Activated T-cell treated with anti-CD3 and anti-CD28 coated beads for 1 hour (primary cell): ENCODE data around the gene TTC39C.
A peak's percentile ranks its signal among the peaks of the same experiment; 100 is the strongest.

Experiments
- DNase-seq: peaks from one replicate; pipeline ENCODE4 v3.0.0-alpha.2; 2020; ENCODE audit warnings: low read depth

TTC39C gene

DNA sequence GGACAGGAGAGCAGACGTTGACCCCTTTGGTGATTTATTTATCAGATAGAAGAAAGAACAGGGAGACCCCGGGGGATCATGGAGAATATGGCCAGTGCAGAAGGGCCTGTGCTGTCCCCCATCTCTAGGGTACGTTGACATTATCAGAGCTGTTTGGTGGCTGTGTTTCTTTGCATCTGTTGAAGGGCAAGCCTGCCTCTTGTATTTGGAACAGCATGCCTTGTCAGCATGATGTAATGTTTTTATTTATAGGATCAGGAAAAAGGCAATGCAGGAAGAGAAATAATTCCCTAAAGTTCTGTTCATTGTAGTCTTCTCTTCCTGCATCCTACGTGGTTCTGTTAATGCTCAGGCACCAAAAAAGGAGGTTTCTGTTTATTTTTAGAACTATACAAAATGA lies 74.5 kb downstream of the TTC39C start:
- DNase-seq: no peak

DNA sequence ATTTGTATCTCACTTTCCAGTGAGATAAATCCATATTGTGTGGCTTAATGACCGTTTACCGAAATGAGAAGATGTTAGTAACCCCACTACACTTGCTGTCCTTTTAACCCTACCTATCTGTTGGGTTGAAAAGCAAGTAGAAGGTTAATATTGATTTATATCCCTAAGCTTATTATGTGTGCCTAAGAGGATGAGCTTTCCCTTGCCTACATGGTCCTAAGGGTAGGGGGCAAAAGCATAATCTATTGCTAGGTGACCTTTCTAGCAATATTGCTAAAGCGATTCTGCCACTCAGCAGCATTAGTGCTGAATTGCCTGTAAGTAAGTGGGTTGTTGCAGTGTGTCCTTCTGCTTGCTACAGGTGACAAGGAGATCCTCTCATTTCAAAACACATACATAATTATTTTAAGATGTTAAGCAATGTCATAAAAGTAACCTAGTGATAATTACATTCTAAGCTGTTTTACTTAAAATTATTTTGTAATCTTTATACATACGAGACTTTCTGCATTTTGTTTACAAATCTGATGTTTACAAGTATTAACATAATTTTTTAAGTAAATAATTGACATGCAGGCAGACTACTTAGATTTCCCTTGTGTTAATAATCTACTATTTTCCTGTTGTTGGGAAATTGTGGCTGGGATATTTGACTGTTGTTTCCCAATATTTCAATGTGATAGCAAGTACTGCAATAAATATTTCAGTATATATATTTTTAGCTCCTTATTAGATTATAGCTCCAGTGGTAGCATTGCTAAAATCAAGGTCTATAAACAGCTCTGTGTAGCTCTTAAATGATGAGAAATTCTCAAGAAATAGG lies 75.2 kb downstream of the TTC39C start:
- DNase-seq: no peak

DNA sequence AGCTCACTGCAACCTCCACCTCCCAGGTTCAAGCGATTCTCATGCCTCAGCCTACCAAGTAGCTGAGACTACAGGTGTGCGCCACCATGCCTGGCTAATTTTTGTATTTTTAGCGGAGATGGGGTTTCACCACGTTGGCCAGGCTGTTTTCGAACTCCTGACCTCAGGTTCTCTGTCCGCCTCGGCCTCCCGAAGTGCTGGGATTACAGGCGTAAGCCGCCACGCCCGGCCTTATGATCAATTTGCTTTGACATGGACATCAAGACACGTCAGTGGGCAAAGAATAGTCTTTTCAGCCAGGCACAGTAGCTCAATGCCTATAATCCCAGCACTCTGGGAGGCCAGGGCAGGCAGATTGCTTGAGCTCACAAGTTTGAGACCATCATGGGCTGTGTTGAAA lies 76.3 kb downstream of the TTC39C start:
- DNase-seq: no peak

DNA sequence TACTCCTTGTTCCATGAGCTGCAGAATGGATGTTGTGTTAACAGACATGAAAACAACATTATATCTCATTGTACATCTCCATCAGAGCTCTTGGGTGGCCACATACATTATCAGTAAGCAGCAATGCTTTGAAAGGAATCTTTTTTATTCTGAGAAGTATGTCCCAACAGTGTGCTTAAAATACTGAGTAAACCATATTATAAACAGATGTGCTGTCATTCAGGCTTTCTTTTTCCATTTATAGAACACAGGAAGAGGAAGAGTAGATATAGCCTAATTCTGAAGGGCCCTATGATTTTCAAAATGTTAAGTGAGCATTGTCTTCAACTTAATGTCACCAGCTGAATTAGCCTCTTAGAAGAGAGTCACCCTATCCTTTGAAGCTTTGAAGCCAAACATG lies 80.0 kb downstream of the TTC39C start:
- no peak for DNase-seq

DNA sequence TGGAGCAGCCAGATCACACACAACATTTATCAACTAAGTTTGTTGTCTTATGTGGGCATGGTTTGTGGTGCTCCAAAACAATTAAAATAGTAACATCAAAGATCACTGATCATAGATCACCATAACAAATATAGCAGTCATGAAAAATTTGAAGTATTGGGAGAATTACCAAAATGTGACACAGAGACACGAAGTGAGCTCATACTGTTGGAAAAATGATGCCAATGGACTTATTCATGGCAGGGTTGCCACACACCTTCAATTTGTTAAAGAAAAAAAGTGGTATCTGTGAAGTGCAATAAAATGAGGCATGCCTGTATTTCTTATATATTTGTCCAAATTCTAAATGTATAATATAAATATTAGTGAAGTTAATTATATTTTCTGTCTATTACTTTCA lies 81.4 kb downstream of the TTC39C start:
- DNase-seq: no peak

DNA sequence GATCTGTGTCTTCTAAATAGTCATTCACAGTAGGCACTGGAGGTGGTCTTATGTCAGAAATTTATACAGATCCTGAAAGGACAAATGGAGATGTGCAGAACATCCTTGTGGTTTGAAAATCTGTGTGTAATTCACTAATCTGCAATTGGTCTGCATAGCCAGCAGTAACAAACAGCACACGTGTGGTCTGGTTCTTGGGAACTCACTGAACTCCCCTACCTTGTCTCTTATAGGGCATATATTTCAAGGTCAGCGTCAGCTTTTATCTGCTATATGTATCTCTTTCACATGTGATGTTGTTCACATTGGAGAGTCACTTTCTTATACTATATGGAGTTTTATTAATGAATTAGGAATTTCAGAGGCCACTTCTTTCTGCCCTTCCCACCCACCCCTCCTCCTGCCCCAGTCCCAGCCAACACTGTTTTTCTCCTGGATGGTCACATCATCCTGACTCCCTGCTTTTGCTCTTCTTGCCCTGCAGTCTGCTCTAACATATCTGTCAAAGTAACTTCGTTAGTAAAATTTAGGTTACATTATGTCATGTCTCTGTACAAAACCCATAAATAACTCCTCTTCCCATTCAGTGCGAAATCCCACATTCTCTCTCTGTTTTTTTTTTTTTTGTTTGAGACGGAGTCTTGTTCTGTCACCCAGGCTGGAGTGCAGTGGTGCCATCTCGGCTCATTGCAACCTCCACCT lies 88.9 kb downstream of the TTC39C start:
- DNase-seq: no peak

DNA sequence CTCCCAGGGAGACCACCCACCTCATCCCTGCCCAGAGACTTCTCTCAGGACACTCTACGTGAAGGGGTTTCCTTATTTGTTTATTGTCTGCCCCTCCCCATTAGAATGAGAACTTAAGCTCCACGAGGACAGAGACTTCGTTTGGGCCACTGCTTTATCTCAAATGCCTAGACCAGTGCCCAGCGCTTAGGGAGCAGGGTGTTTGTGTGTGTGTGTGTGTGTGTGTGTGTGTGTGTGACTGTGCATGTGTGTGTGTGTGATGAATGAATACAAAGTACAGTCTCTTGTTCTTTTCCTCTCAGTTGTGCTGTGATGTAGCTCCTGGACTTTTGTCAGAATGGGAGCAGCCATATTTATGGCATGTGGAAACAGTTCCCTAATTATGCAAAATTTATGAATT lies 89.9 kb downstream of the TTC39C start:
- no peak for DNase-seq

DNA sequence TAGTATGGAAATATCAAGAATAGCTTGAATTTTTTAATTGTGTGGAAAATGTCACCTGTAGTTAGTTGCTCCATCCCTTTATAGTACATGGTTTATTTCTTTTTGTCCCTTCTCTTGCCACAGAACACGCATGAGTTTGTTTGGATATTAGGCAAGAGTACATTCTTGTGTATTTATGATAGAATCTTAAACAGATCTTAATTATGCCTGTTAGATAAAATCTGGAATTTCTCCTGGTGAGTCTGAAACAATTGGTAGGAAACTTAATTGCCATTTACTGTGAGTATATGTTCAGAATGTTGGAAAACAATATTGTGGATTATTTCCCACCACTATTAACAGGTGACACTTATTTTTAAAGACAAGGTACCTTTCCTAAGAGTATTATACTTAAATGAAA lies 94.1 kb downstream of the TTC39C start:
- DNase-seq: no peak

DNA sequence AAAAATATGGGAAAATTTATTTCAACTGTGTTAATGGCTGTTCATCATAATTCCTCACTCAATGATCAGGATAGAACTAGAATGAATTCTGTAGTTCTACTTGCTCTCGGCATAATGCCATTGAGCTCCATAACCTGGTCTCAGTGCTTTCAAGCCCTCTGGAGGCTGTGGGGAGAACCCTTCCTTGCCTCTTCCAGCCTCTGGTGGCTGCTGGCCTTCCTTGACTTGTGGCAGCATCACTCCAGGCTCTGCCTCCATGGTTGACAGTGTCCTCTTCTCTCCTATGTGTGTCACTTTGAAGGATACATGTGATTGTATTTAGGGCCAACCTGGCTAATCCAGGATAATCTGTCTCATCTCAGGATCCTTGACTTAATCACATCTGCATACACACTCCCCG lies 97.4 kb downstream of the TTC39C start:
- DNase-seq: no peak

DNA sequence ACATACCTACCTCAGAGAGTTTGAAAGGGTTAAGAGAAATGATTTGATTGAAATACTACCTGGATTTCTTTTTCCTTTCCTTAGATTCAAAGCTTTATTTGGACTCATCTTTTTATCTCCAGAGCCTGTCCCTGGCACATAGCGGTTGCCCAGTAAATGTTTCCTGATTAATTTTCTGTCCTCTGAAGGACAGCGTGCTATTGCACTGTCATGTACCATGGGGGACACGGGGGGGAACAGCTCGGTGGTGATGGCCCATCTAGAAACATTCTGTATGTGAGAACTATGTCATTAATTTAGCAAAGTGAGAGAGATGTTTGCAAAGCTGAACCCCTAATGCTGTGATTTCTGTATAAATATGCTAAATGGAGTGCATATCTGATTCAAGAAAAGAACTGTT lies 97.9 kb downstream of the TTC39C start:
- no peak for DNase-seq

DNA sequence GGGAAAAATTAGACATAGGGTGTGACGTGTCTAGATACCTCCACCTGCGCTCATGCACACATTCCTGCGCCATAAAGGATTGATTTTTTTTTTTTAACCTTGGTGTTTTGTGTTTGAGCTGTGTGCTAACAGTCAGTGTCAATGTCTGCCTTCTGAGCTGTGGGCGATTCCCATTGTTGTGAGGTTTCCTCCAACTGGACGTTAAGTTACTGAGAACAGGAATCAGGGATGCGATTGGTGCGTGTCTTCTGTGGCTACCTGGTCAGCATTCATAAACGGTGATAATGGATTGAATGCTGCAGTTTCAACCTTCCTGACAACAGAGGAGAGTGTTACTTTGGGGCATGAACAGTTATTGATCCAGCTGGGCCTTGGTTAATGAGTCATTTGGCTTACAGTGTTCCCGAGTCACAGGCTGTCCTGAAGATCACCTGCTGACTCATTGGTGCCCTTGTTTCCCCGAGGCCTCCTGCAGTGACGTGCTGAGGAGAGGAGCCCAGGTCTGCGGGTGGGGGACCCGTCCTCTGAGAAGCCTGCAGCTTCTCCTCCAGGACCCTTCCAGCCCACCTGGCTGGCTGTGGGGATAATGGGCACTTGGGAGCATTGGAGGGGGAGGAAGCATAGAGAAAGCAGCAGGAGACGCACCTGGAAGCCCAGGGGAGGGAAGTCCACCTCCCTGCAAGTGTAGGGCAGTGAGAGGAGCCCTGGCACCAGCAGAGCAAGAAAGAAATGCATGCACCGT lies 98.5 kb downstream of the TTC39C start:
- DNase-seq: no peak

DNA sequence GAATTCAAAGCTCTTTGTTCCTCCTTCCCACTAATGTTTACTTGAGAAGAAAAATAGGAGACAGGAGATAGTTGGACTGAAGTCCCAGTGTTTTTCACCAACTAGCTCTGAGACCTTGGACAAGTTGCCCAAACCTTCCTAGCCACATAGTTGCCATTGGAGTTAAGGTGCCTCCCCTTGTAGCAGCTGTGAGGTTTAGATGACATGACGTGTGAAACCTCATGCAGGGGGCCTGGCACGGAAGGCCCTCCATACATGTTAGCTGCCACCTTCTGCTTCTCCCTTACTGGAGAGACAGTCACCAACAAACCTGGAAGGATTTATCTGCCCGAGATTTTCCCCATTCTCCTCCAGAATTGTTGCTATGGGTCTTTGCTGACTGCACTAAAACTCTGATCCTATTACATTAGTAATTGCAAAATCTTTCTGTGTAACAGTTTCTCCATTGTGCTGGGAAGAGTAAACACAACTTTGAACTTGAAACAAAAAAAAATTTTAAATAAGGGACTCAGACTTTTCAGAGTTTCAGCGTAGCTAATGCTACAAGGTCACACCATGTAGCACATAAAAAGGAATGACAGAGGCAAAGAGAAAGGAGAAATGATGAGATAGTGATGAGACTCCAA lies 100.5 kb downstream of the TTC39C start:
- DNase-seq: no peak

DNA sequence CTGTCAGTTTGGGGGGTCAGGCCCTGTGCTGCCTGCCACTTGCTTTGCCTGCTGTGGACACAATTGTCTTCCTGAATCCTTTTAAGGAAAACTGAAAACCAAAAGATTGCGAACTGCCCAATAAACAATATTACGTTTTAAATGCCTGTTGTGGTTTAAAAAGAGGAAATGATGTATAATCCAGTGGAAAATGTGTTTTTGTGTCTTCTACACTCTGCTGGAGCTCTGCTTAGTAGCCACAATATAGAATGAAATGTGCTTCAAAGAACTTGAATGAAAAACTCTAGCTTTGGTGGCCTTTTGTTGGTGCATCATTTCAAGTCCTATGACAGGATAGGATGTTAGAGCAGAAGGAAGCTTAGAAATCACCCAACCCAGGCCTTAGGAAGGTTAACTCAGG lies 101.1 kb downstream of the TTC39C start:
- DNase-seq: no peak

DNA sequence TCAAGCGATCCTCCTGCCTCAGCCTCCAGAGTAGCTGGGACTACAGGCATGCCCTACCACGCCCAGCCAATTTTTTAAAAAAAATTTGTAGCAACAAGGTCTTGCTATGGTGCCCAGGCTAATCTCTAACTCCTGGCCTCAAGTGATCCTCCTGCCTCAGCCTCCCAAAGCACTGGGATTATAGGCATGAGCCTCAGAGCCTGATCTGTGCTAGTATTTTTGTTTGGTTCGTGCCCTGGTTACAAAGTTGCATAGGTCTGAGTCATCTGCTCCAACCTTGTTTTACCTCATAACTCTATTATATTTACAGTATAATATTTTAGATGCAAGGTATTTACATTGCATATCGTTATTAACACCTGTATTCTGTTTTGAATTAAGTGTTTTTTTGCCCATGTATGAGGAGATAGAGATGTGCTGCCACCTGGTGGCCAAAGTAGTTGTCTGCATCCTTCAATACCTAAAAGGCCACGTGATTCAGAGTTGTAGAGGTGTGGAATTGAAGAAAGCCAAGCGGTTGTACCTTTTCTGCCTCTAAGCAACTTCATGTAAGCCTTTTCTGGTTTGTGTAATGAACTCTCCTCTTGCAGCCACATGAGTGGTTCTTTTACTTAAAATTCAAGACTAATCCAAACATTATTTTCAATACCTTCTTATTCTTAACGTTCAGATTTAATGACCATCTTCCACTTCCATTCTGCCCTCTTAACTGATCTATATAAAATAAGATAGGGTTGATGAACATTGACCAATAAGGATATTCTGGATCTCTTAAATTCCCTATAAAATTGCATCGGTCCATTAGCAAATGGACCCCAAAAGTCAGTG lies 104.4 kb downstream of the TTC39C start:
- DNase-seq: peak; percentile 80

DNA sequence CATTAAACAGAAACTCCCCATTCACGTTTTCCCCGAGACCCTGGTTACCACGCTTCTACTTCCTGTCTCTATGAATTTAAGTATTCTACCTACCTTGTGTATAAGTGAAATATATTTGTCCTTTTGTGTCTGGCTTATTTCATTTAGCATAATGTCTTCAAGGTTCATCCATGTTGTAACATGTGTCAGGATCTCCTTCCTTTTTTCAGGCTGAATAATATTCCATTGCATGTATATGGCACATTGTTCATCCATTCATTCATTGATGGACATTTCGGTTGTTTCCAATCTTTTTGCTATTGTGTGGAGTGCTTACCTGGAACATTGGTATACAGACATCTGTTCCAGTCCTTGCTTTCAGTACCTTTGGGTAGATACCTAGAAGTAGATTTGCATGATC lies 106.1 kb downstream of the TTC39C start:
- no peak for DNase-seq

DNA sequence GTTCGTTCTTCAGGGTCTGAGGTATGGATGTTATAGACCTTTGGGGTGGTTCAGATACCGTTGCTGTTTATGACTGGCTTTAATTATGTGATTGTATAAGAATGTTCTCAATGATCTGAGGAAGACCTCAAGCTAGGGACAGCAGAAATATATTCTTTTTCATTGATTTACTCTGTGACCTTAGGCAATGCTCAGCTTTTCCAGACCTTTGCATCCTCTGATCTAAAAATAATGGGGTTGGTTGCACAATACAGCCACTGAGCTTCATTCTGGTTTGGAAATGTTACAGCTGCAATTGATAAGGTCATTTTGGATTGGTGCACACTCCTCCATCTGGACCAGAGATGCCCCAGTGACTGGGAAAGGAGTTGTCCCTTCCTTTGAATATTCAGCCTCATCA lies 107.1 kb downstream of the TTC39C start:
- no peak for DNase-seq

DNA sequence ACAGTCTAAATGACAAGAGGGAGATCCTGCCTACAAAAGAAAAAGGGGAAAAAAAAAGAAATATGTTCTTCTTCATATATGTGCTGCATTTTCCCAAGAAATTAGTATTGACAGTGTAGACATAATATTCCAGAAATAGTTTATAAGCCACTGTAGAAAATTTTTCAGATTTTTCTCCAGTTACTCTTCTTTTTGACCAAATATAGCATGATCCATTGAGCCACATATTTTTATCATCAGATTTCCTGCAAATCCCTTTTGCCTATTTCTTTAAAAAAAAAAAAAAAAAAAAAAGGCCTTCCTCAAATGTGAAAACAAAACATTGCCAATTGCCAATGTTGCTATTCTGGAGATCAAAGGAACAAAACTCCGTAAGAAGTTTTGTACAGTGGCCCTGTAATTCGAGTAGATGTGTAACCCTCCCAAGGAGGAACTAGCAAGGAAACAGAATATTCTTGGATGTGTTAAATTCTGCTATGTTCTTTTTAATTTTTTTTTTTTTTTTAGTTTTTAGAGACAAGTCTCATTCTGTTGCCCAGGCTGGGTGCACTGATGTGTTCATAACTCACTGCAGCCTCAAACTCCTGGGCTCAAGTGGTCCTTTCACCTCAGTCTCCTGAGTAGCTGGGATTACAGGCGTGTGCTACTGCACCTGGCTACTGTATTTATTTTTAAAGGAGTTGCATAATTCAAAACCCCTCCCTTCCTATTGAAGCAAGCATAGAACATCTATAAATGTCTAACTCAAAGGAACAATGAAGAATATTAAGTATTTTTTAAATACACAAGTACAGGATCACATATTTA lies 111.8 kb downstream of the TTC39C start:
- no peak for DNase-seq

DNA sequence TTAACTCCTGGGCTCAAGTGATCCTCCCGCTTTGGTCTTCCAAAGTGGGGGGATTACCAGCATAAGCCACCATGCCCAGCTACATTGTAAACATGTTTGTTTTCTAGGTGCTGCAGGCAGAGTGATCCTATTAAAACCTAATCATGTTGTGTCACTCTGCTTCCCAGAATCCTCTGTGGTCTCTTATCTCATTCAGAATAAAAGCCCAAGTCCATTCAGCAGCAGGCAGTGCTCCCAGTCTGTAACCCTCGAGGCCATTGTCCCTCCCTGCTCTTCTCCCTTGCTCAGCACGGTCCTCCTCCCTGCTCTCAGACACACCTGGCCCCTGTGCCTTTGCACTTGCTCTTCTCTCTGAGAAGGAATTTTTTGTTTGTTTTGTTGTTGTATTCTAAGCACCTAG lies 113.2 kb downstream of the TTC39C start:
- DNase-seq: no peak

DNA sequence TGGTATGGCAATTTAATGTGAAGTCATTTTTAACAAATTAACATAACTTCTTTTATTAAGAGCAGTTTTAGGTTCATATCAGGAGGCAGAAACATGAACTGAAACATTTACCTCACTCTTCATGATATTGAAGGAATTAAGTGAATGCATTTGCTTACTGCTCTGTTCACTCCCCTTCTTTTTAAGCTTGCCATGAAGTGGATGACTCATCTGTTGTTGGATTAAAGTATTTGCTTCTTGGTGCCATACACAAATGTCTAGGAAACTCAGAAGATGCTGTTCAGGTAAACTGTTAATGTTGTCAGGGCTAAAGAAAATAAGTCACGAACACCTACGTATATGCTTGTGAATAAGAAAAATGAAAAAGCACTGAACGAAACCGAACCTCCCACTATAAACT lies 114.1 kb downstream of the TTC39C start:
- no peak for DNase-seq

DNA sequence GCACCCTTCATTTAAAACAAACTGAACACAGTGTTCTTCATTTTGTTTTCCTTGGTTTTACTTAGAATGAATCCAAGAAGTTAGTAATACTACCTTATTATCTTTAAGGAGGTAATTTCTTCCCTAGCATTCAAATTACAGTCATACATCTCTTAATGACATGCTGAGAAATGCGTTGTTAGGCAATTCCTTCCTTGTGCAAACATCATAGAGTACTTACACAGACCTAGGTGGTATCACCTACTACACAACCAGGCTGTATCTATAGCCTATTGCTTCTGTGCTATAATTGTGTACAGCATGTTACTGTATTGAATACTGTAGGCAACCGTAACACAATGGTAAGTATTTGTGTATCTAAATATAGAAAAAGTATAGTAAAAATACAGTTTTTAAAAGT lies 115.9 kb downstream of the TTC39C start:
- DNase-seq: no peak

DNA sequence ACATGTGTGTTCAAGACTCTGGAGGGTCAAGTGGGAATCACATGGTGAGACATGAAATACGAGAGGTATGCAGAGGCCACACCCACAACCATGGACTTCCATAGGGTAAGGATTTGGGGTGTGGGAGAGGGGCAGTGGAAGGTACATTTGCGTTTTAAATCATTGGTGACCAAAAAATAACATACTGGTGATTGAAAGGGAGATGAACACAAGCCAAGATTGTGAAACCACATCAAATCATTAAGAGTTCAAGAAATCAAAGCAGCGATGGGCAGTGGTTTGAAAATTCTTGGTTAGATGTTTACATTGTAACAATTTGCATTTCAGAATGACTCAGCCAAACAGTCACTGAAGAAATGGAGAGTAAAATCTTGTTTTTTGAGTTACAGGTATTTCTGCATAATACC lies 122.4 kb downstream of the TTC39C start:
- no peak for DNase-seq
